ENCODE results near the gene FDX1.
"Not testable (repeated sequence)": the region's sequence is repeated elsewhere in the genome, so short reads cannot be mapped to it uniquely, and the experiment has no call there.

Gene FDX1

GRCh38 chr11:110429731-110430266 lies at the start of gene FDX1:
Gene FDX1, plus strand, starts transcription at chr11:110429948. Its CDS starts 173 bp downstream, at chr11:110430121.
- peak; percentile 96 for DNase-seq

- DNase-seq: no peak
Observed at GRCh38 chr11:110380836-110381622, 48.7 kb upstream of the FDX1 start.

GRCh38 chr11:110388231-110388630 lies 41.5 kb upstream of the FDX1 start:
- not testable (repeated sequence) for DNase-seq

GRCh38 chr11:110389965-110390364 lies 39.8 kb upstream of the FDX1 start:
- no peak for DNase-seq

- no peak for DNase-seq
Observed at GRCh38 chr11:110392056-110392455, 37.7 kb upstream of the FDX1 start.

- DNase-seq: not testable (repeated sequence)
Observed at GRCh38 chr11:110397668-110398286, 32.0 kb upstream of the FDX1 start.

- not testable (repeated sequence) for DNase-seq
Observed at GRCh38 chr11:110403585-110403984, 26.2 kb upstream of the FDX1 start.

GRCh38 chr11:110405636-110406035 lies 24.1 kb upstream of the FDX1 start:
- peak; percentile 94 for DNase-seq

GRCh38 chr11:110407315-110407714 lies 22.4 kb upstream of the FDX1 start:
- no peak for DNase-seq

- DNase-seq: no peak
Observed at GRCh38 chr11:110409174-110409573, 20.6 kb upstream of the FDX1 start.

- no peak for DNase-seq
Observed at GRCh38 chr11:110410651-110411050, 19.1 kb upstream of the FDX1 start.

GRCh38 chr11:110415081-110415480 lies 14.7 kb upstream of the FDX1 start:
- DNase-seq: no peak

GRCh38 chr11:110421658-110422057 lies 8.1 kb upstream of the FDX1 start:
- DNase-seq: not testable (repeated sequence)

- no peak for DNase-seq
Observed at GRCh38 chr11:110422306-110422905, 7.3 kb upstream of the FDX1 start.

- DNase-seq: no peak
Observed at GRCh38 chr11:110424775-110425444, 4.8 kb upstream of the FDX1 start.

- no peak for DNase-seq
Observed at GRCh38 chr11:110425751-110426545, 3.8 kb upstream of the FDX1 start.

GRCh38 chr11:110428040-110428439 lies 1.7 kb upstream of the FDX1 start:
- no peak for DNase-seq

GRCh38 chr11:110428956-110429730 lies 605 bp upstream of the FDX1 start:
- DNase-seq: no peak

GRCh38 chr11:110430267-110431050 lies 711 bp downstream of the FDX1 start:
- DNase-seq: peak; percentile 88

- DNase-seq: peak; percentile 88
Observed at GRCh38 chr11:110431051-110431672, 1.4 kb downstream of the FDX1 start.
